HCT116 (cell line): ENCODE data around the gene SLC7A1. TPM values are rescaled to one million over a fixed set of nuclear protein-coding genes. Genes with fewer than 3 reads are reported as not detected.

Experiments used
- ATAC-seq: fragments of 200-7000 bp; cut with Tn5 transposase; 2 replicates; pipeline ENCODE4 v1.9.1; 2020; ENCODE audit warnings: mild to moderate bottlenecking, moderate library complexity
- BruUV-seq: library from RNA; stranded (reverse); fragments of 400-500 nt; replicated peaks from 2 replicates; lab custom pipeline; 2021; lab: Mats Ljungman, UMichigan
- CTCF ChIA-PET: fragments of 300-600 bp; sonication (Branson Sonifier 250); formaldehyde crosslinking; loops from one replicate; lab custom pipeline; 2021; ENCODE audit warnings: antibody characterized with exemption; lab: Charles Lee
- POLR2A ChIA-PET: fragments of 300-600, 350-600 bp; sonication (Branson Sonifier 250); formaldehyde crosslinking; loops from one replicate; lab custom pipeline; 2021; ENCODE audit warnings: antibody characterized with exemption; lab: Charles Lee
- RAD21 ChIA-PET, 2 experiments: fragments of 300-600 bp; sonication (Branson Sonifier 250); formaldehyde crosslinking; loops; one replicate each; lab custom pipeline; 2023; ENCODE audit warnings: low total read pairs in 2 of 2; ENCODE audit not compliant: uncharacterized antibody in 2 of 2, unreplicated experiment in 2 of 2, low non-redundant PET in 1 of 2; lab: Charles Lee
- DNase-seq: peaks from one replicate; pipeline ENCODE4 v3.0.0-alpha.2; 2010; ENCODE audit warnings: low read depth, low spot score
- H2AFZ ChIP-seq: fragments of 200-600 bp; shearing (Covaris generic), sonication (generic); 2 replicates; pipeline ENCODE4 v1.6.1; 2017; ENCODE audit warnings: low read depth, mixed run types, mixed read lengths, antibody characterized with exemption, low read length; ENCODE audit not compliant: poor library complexity, severe bottlenecking
- H3K27ac ChIP-seq: 2 replicates; pipeline ENCODE4 v1.5.1; 2012; ENCODE audit warnings: low read depth, low read length
- H3K27me3 ChIP-seq: fragments of 200-600 bp; sonication (generic); 2 replicates; pipeline ENCODE4 v1.6.1; 2016; ENCODE audit warnings: mixed run types, low read length, mixed read lengths; ENCODE audit not compliant: insufficient read depth
- H3K36me3 ChIP-seq, 2 experiments: fragments of 200-500 bp in 1 of 2; fragments of 200-600 bp in 1 of 2; sonication (Bioruptor generic) in 1 of 2; sonication (generic) in 1 of 2; 2 replicates each; pipeline versions ENCODE4 v1.5.1 to v1.6.1; 2014 to 2016; ENCODE audit warnings: low read length in 2 of 2, inconsistent platforms in 1 of 2, mixed read lengths in 1 of 2, mixed run types in 1 of 2; ENCODE audit not compliant: insufficient read depth in 2 of 2, control insufficient read depth in 1 of 2
- H3K4me1 ChIP-seq, 2 experiments: fragments of 200-600 bp in 1 of 2; sonication (generic) in 1 of 2; 2 replicates each; pipeline versions ENCODE4 v1.5.1 to v1.6.1; 2012 to 2017; ENCODE audit warnings: low read length in 2 of 2, inconsistent platforms in 1 of 2, mild to moderate bottlenecking in 1 of 2, mixed read lengths in 1 of 2, mixed run types in 1 of 2, moderate library complexity in 1 of 2; ENCODE audit not compliant: insufficient read depth in 2 of 2, control insufficient read depth in 1 of 2
- H3K4me2 ChIP-seq: fragments of 200-600 bp; sonication (generic); 2 replicates; pipeline ENCODE4 v1.6.1; 2017; ENCODE audit warnings: mixed run types, low read length, mixed read lengths
- H3K4me3 ChIP-seq, 2 experiments: fragments of 200-600 bp in 1 of 2; sonication (generic) in 1 of 2; replicated peaks in 1 of 2; 2 replicates each; pipeline ENCODE4 v1.5.1; 2011 to 2016; ENCODE audit warnings: low read length in 2 of 2, control low read depth in 1 of 2, low read depth in 1 of 2, mild to moderate bottlenecking in 1 of 2, mixed read lengths in 1 of 2, mixed run types in 1 of 2
- H3K79me2 ChIP-seq: fragments of 200-600 bp; sonication (generic); 2 replicates; pipeline ENCODE4 v1.6.1; 2017; ENCODE audit warnings: mild to moderate bottlenecking, mixed run types, low read length, moderate library complexity, mixed read lengths; ENCODE audit not compliant: insufficient read depth
- H3K9ac ChIP-seq: fragments of 200-600 bp; sonication (generic); 2 replicates; pipeline ENCODE4 v1.6.1; 2016; ENCODE audit warnings: low read length, mixed read lengths
- H3K9me2 ChIP-seq: fragments of 200-600 bp; sonication (generic), shearing (Covaris generic); 2 replicates; pipeline ENCODE4 v1.6.1; 2017; ENCODE audit warnings: mixed run types, mild to moderate bottlenecking, moderate library complexity; ENCODE audit not compliant: insufficient read depth
- H3K9me3 ChIP-seq, 2 experiments: fragments of 200-500 bp in 1 of 2; fragments of 200-600 bp in 1 of 2; sonication (Bioruptor generic) in 1 of 2; sonication (generic) in 1 of 2; 2 replicates each; pipeline ENCODE4 v1.6.1; 2014 to 2017; ENCODE audit warnings: low read length in 2 of 2, mixed read lengths in 2 of 2, inconsistent platforms in 1 of 2, low read depth in 1 of 2, mild to moderate bottlenecking in 1 of 2, mixed run types in 1 of 2, moderate library complexity in 1 of 2; ENCODE audit not compliant: control insufficient read depth in 1 of 2, insufficient read depth in 1 of 2
- H4K20me1 ChIP-seq: fragments of 200-600 bp; sonication (generic), shearing (Covaris generic); 2 replicates; pipeline ENCODE4 v1.6.1; 2017; ENCODE audit warnings: mixed run types, mild to moderate bottlenecking, moderate library complexity; ENCODE audit not compliant: insufficient read depth
- ATF3 ChIP-seq: IDR thresholded peaks from 2 replicates; pipeline ENCODE4 v1.6.1; 2012
- CBX3 ChIP-seq: IDR thresholded peaks from 2 replicates; pipeline ENCODE4 v1.6.1; 2012; ENCODE audit warnings: low read depth
- CTCF ChIP-seq, 3 experiments: fragments of 200-600 bp in 1 of 3; sonication (generic) in 1 of 3; IDR thresholded peaks in 2 of 3; conservative IDR thresholded peaks in 1 of 3; 2 replicates each; pipeline ENCODE4 v1.5.1; 2012 to 2017; ENCODE audit warnings: low read depth in 2 of 3, low read length in 2 of 3, antibody characterized with exemption in 1 of 3, borderline replicate concordance in 1 of 3, control low read depth in 1 of 3, mild to moderate bottlenecking in 1 of 3, mixed read lengths in 1 of 3, mixed run types in 1 of 3, moderate library complexity in 1 of 3; ENCODE audit not compliant: insufficient read depth in 1 of 3
- EGR1 ChIP-seq: IDR thresholded peaks from 2 replicates; pipeline ENCODE4 v1.6.1; 2012; ENCODE audit warnings: low read depth
- ELF1 ChIP-seq: IDR thresholded peaks from 2 replicates; pipeline ENCODE4 v1.6.1; 2012; ENCODE audit warnings: low read depth, borderline replicate concordance
- EZH2 ChIP-seq: fragments of 200-600 bp; sonication (generic); IDR thresholded peaks from 2 replicates; pipeline ENCODE4 v1.6.1; 2017; ENCODE audit warnings: antibody characterized with exemption, mixed run types
- EZH2phosphoT487 ChIP-seq: fragments of 200-600 bp; IDR thresholded peaks from 2 replicates; pipeline ENCODE4 v1.6.1; 2018; ENCODE audit warnings: antibody characterized with exemption, borderline replicate concordance
- FOSL1 ChIP-seq: IDR thresholded peaks from 2 replicates; pipeline ENCODE4 v1.6.1; 2012; ENCODE audit warnings: low read depth
- JUND ChIP-seq: IDR thresholded peaks from 2 replicates; pipeline ENCODE4 v1.6.1; 2012
- MAX ChIP-seq: IDR thresholded peaks from 2 replicates; pipeline ENCODE4 v1.6.1; 2012
- POLR2A ChIP-seq: IDR thresholded peaks from 2 replicates; pipeline ENCODE4 v1.7.0; 2011; ENCODE audit warnings: borderline replicate concordance; ENCODE audit not compliant: insufficient read depth, insufficient read length; ENCODE audit errors: extremely low read depth
- POLR2AphosphoS5 ChIP-seq: IDR thresholded peaks from 2 replicates; pipeline ENCODE4 v1.6.1; 2011; ENCODE audit warnings: mild to moderate bottlenecking, low read depth, low read length, moderate library complexity
- RAD21 ChIP-seq: IDR thresholded peaks from 2 replicates; pipeline ENCODE4 v1.6.1; 2012; ENCODE audit warnings: low read depth, mild to moderate bottlenecking
- REST ChIP-seq: IDR thresholded peaks from 2 replicates; pipeline ENCODE4 v1.6.1; 2012; ENCODE audit warnings: low read depth
- SIN3A ChIP-seq: IDR thresholded peaks from 2 replicates; pipeline ENCODE4 v1.6.1; 2012; ENCODE audit warnings: low read depth
- SP1 ChIP-seq: IDR thresholded peaks from 2 replicates; pipeline ENCODE4 v1.6.1; 2012; ENCODE audit warnings: low read depth
- SRF ChIP-seq: IDR thresholded peaks from 2 replicates; pipeline ENCODE4 v1.6.1; 2012; ENCODE audit warnings: low read depth
- TCF7L2 ChIP-seq: IDR thresholded peaks from 2 replicates; pipeline ENCODE4 v1.7.0; 2011; ENCODE audit warnings: borderline replicate concordance, inconsistent platforms; ENCODE audit not compliant: insufficient read depth, insufficient read length; ENCODE audit errors: extremely low read depth
- ZBTB33 ChIP-seq: IDR thresholded peaks from 2 replicates; pipeline ENCODE4 v1.6.1; 2011; ENCODE audit warnings: mild to moderate bottlenecking, low read length, moderate library complexity; ENCODE audit not compliant: insufficient replicate concordance; ENCODE audit errors: extremely low read depth
- ZFX ChIP-seq: fragments of 450-650 bp; IDR thresholded peaks from 2 replicates; pipeline ENCODE4 v1.6.1; 2017
- intact Hi-C: fragments of 100-400 bp; cut with micrococcal nuclease; formaldehyde crosslinking; loops from 2 replicates; pipeline ENCODE4 v1.10.0; 2022
- total RNA-seq: library from RNA; stranded (reverse); gene quantifications from one replicate; pipeline ENCODE4 v1.2.1, GENCODE V29; 2021; ENCODE audit not compliant: unreplicated experiment

The SLC7A1 gene
- total RNA-seq, 1 experiment from 2014 or later = 124 TPM

GRCh38 chr13:29594710-29595379 lies 643 bp downstream of the SLC7A1 start:
- H3K9me2 ChIP-seq = no peaks in the 10 kb centered on the region
- intact Hi-C loops = loop anchor here (10.0 kb wide), 1 partner anchor 250 kb away; no protein-coding TSS in a partner anchor
- ChIA-PET CTCF (no interaction called here), POLR2A (interaction anchor here (0.8 kb wide), 1 partner anchor 9 kb away, joined by 3 read pairs; no protein-coding TSS in a partner anchor), RAD21 (no interaction called here)
- H3K36me3 ChIP-seq = no peaks in the 10 kb centered on the region; a peak in 1 of 4 replicates
- no peaks in the 10 kb centered on the region for H3K9me3 ChIP-seq
- peak overlapping the region; percentile 95 for H3K27ac ChIP-seq
- H3K4me2 ChIP-seq = peak overlapping the region; percentile 87
- no TSS peak for BruUV-seq
- peaks cover 8 to 27% of the 10 kb centered on the region in 2 experiments for H3K4me1 ChIP-seq
- H3K4me3 ChIP-seq = peak overlapping the region; percentile 72 to 82
- no peaks in the 10 kb centered on the region for H3K27me3 ChIP-seq
- peaks cover 7% of the 10 kb centered on the region; the same call in 1 of the 2 replicates for H4K20me1 ChIP-seq
- H3K79me2 ChIP-seq = peaks cover 53% of the 10 kb centered on the region
- peak; percentile 40 for ATAC-seq
- no peak for DNase-seq
- H3K9ac ChIP-seq = peak overlapping the region; percentile 95
- H2AFZ ChIP-seq = no peak overlapping the region
- no peak for TF ChIP-seq EZH2phosphoT487
- TF ChIP-seq EZH2 = no peak
- no peak for TF ChIP-seq JUND
- TF ChIP-seq ZBTB33 = no peak
- peak; percentile 80 for TF ChIP-seq MAX
- TF ChIP-seq REST = no peak
- peak; percentile 75 for TF ChIP-seq EGR1
- TF ChIP-seq FOSL1 = no peak
- TF ChIP-seq ELF1 = no peak
- no peak for TF ChIP-seq TCF7L2
- peak; percentile 66 for TF ChIP-seq POLR2AphosphoS5
- peak; percentile 39 for TF ChIP-seq POLR2A
- no peak for TF ChIP-seq SIN3A
- TF ChIP-seq SRF = no peak
- peak; percentile 71; the same call in 1 of the 2 replicates for TF ChIP-seq ZFX
- TF ChIP-seq SP1 = no peak
- TF ChIP-seq ATF3 = no peak
- TF ChIP-seq RAD21 = no peak
- no peak for TF ChIP-seq CTCF (IDR thresholded peaks at IDR 0.05 in 2 of 3, conservative IDR thresholded peaks at IDR 0.05 in 1 of 3; ENCODE audit: borderline replicate concordance in 1 of 3, insufficient read depth in 1 of 3, low read depth in 2 of 3, low read length in 2 of 3)
- TF ChIP-seq CBX3 = no peak
